HG03066 (cell line): ENCODE results near the gene SMIM9.

Source experiments
- ATAC-seq: cut with Tn5 transposase; IDR thresholded peaks from one replicate; pipeline ENCODE4 v1.9.1; 2021; ENCODE audit warnings: low read depth; ENCODE audit not compliant: unreplicated experiment

SMIM9 gene

GRCh38 chrX:154784149-154784995, 50.1 kb downstream of the SMIM9 start:
- no peak for ATAC-seq

- no peak for ATAC-seq
Measured at GRCh38 chrX:154780968-154781367, 53.5 kb downstream of the SMIM9 start.

GRCh38 chrX:154779261-154779660, 55.2 kb downstream of the SMIM9 start:
- no peak for ATAC-seq

- no peak for ATAC-seq
Measured at GRCh38 chrX:154776753-154777152, 57.7 kb downstream of the SMIM9 start.

- ATAC-seq: no peak
Measured at GRCh38 chrX:154775419-154776349, 58.8 kb downstream of the SMIM9 start.

- no peak for ATAC-seq
Measured at GRCh38 chrX:154774622-154775021, 59.8 kb downstream of the SMIM9 start.
